ENCODE results near the gene NMD3.

Gene NMD3

GRCh38 chr3:161293381-161293780 is 72.3 kb downstream of the NMD3 start:
- TF ChIP-seq CTCF (IDR thresholded peaks at IDR 0.05), result no peak
- no peak overlapping the region for H3K27ac ChIP-seq
- no peak for DNase-seq (ENCODE audit: low spot score)
- no peak overlapping the region for H3K4me3 ChIP-seq

DNA sequence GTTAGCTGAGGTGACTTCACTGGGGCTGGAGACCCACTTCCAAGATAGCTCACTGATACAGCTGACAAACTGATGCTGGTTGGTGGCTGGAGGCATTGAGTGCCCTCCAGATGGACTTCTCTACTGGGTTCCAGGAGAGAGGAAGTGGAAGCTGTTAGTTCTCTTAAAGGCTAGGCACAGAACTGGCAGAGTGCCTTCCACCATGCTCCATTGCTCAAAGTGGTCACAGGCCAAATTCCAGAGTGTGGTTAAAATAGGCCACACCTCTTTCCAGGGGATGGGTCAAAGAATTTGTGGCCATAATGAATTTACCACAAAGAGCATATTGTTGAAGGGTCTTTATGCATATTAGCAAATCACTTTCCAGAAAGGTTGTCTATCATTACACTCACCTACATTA is 74.2 kb downstream of the NMD3 start:
- H3K27ac ChIP-seq, result no peak overlapping the region
- no peak for DNase-seq (ENCODE audit: low spot score)
- H3K4me3 ChIP-seq, result no peak overlapping the region
- no peak for TF ChIP-seq CTCF (IDR thresholded peaks at IDR 0.05)

- no peak for TF ChIP-seq CTCF (IDR thresholded peaks at IDR 0.05)
- H3K27ac ChIP-seq, result no peak overlapping the region
- DNase-seq (ENCODE audit: low spot score), result no peak
- no peak overlapping the region for H3K4me3 ChIP-seq
These were observed 75.7 kb downstream of the NMD3 start for GRCh38 chr3:161296814-161297213.

Data from coronary artery (tissue), 2 donors.